SK-MEL-5 (cell line): ENCODE measurements around the gene SYT2. TPM values are rescaled to one million over a fixed set of nuclear protein-coding genes. Genes with fewer than 3 reads are reported as not detected.
A peak's percentile ranks its signal among the peaks of the same experiment; 100 is the strongest.

Experiments used
- DNase-seq: peaks from one replicate; pipeline ENCODE4 v3.0.0-alpha.2; 2016; ENCODE audit warnings: low read depth, low spot score
- in situ Hi-C: cut with HindIII; loops from 2 replicates; pipeline ENCODE4 v1.10.0; 2016; ENCODE audit warnings: low sequenced_read_pairs, high pct_unique_total_duplicates, low pct_unique_long_range_greater_than_20kb
- total RNA-seq: library from RNA; depleted of rRNA; stranded (reverse); fragments of >200 nt; shearing (Covaris generic); gene quantifications from 2 replicates; pipeline ENCODE4 v1.2.3, GENCODE V29; 2014

Gene SYT2
- total RNA-seq, 1 experiment from 2014 or later = not detected

GRCh38 chr1:202711949-202712635 lies 1.8 kb upstream of the SYT2 start:
- in situ Hi-C loops = no loop called here
- no peak for DNase-seq

- in situ Hi-C loops = no loop called here
- no peak for DNase-seq
These were observed 795 bp downstream of the SYT2 start for GRCh38 chr1:202709276-202710041.

- DNase-seq = no peak
These were observed 1.6 kb downstream of the SYT2 start for GRCh38 chr1:202708456-202709275.

GRCh38 chr1:202706851-202707250 lies 3.4 kb downstream of the SYT2 start:
- in situ Hi-C loops = no loop called here
- no peak for DNase-seq

More at GRCh38 chr1:202708456-202709275, 1.6 kb downstream of the SYT2 start:
- in situ Hi-C loops = no loop called here

GRCh38 chr1:202704601-202705000 lies 5.7 kb downstream of the SYT2 start:
- no peak for DNase-seq
- in situ Hi-C loops = no loop called here

GRCh38 chr1:202703191-202703590 lies 7.1 kb downstream of the SYT2 start:
- no peak for DNase-seq
- in situ Hi-C loops = no loop called here

- in situ Hi-C loops = no loop called here
- no peak for DNase-seq
These were observed 8.2 kb downstream of the SYT2 start for GRCh38 chr1:202702088-202702487.

- in situ Hi-C loops = no loop called here
- no peak for DNase-seq
These were observed 9.1 kb downstream of the SYT2 start for GRCh38 chr1:202701200-202701599.

- in situ Hi-C loops = no loop called here
- DNase-seq = no peak
These were observed 10.2 kb downstream of the SYT2 start for GRCh38 chr1:202700061-202700460.

GRCh38 chr1:202698276-202698675 lies 12.0 kb downstream of the SYT2 start:
- in situ Hi-C loops = no loop called here
- DNase-seq = no peak

- no peak for DNase-seq
- in situ Hi-C loops = no loop called here
These were observed 13.2 kb downstream of the SYT2 start for GRCh38 chr1:202697038-202697437.

GRCh38 chr1:202694314-202694713 lies 15.9 kb downstream of the SYT2 start:
- DNase-seq = no peak
- in situ Hi-C loops = no loop called here

GRCh38 chr1:202692959-202693555 lies 17.2 kb downstream of the SYT2 start:
- in situ Hi-C loops = no loop called here
- DNase-seq = peak; percentile 62

- in situ Hi-C loops = no loop called here
These were observed 18.4 kb downstream of the SYT2 start for GRCh38 chr1:202691816-202692215.

GRCh38 chr1:202689493-202690342 lies 20.5 kb downstream of the SYT2 start:
- in situ Hi-C loops = no loop called here
- DNase-seq = no peak

More at GRCh38 chr1:202691816-202692215, 18.4 kb downstream of the SYT2 start:
- no peak for DNase-seq

GRCh38 chr1:202689082-202689481 lies 21.2 kb downstream of the SYT2 start:
- DNase-seq = no peak
- in situ Hi-C loops = no loop called here

- DNase-seq = no peak
- in situ Hi-C loops = no loop called here
These were observed 21.9 kb downstream of the SYT2 start for GRCh38 chr1:202688401-202688800.
